Spleen (tissue), 7 donors: ENCODE measurements around the gene PLXNA3.

Experiments
- CTCF ChIP-seq, 11 experiments: fragments of 200-600 bp in 7 of 11; fragments of 450-650 bp in 4 of 11; sonication (generic) in 4 of 11; IDR thresholded peaks in 8 of 11; conservative IDR thresholded peaks in 3 of 11; 1 replicate in 7 of 11; 2 replicates in 4 of 11; pipeline versions ENCODE4 v1.4.0 to v1.8.0; 2016 to 2021; ENCODE audit warnings: antibody characterized with exemption in 11 of 11, inconsistent platforms in 4 of 11, mild to moderate bottlenecking in 1 of 11
- POLR2A ChIP-seq, 3 donors: fragments of 450-650 bp; IDR thresholded peaks; one replicate each; pipeline ENCODE4 v1.5.1; 2017; ENCODE audit warnings: antibody characterized with exemption in 3 of 3, mild to moderate bottlenecking in 1 of 3
- POLR2AphosphoS5 ChIP-seq, 3 donors: sonication (generic); formaldehyde crosslinking; IDR thresholded peaks; one replicate each; pipeline ENCODE4 v1.5.1; 2017; ENCODE audit warnings: antibody characterized with exemption in 3 of 3
- donor health status: DM: no; HTN: no; CAD: no; lungs with moderate emphysema.
- donor health status: DM: no; HTN: no; CAD: no.
- donor health status: DM: no; HTN: no; CAD: no.

- TF ChIP-seq POLR2A (IDR thresholded peaks at IDR 0.05) (no peak), CTCF (IDR thresholded peaks at IDR 0.05 in 8 of 11, conservative IDR thresholded peaks at IDR 0.05 in 3 of 11) (no peak), POLR2AphosphoS5 (IDR thresholded peaks at IDR 0.05) (no peak)
Measured at GRCh38 chrX:154448484-154448883, 9.6 kb upstream of the PLXNA3 start.
